ENCODE measurements around the gene SPATA17. TPM values are rescaled to one million over a fixed set of nuclear protein-coding genes. Genes with fewer than 3 reads are reported as not detected.

The SPATA17 gene
- total RNA-seq, 2 experiments from 2014 or later = not detected

DNA sequence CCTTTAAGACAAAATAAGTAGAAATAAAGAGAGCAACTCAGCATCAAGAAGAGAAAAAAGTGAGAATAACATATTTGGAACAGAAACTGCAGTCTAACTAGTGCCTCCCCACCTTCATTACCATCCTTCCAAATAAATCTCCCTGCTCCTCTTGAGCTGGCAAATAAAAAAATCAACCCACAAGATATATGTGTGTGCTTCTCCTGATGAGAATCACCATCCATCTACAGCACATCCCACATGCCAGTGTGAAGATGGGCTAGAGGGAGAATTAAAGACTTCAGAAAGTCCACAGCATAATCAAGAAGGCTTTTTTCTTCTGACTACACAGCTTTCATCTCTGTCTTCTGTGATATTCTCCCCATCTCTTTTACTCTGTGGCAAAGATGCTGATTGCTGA lies 244.1 kb downstream of the SPATA17 start:
- no peaks in the 10 kb centered on the region for H3K27me3 Mint-ChIP-seq
- no peak overlapping the region for H3K4me3 Mint-ChIP-seq
- peaks cover 3% of the 10 kb centered on the region for H3K9me3 Mint-ChIP-seq
- H3K27ac Mint-ChIP-seq = no peak overlapping the region
- POLR2A ChIA-PET = no interaction called here
- no peak for DNase-seq
- H3K36me3 Mint-ChIP-seq = no peaks in the 10 kb centered on the region
- intact Hi-C loops (cut with micrococcal nuclease) = no loop called here
- CTCF ChIA-PET = no interaction called here
- no peaks in the 10 kb centered on the region for H3K4me1 Mint-ChIP-seq (ENCODE audit: low read depth)

- DNase-seq = no peak
- ChIA-PET POLR2A (no interaction called here), CTCF (no interaction called here)
- Mint-ChIP-seq H3K27ac (no peak overlapping the region), H3K36me3 (no peaks in the 10 kb centered on the region), H3K27me3 (no peaks in the 10 kb centered on the region), H3K9me3 (peaks cover 3% of the 10 kb centered on the region), H3K4me3 (no peak overlapping the region), H3K4me1 (ENCODE audit: low read depth) (no peaks in the 10 kb centered on the region)
- intact Hi-C loops (cut with micrococcal nuclease) = no loop called here
Measured at GRCh38 chr1:217876401-217876800, 245.3 kb downstream of the SPATA17 start.

GRCh38 chr1:217876896-217877295 lies 245.8 kb downstream of the SPATA17 start:
- no peaks in the 10 kb centered on the region for H3K27me3 Mint-ChIP-seq
- H3K4me1 Mint-ChIP-seq (ENCODE audit: low read depth) = no peaks in the 10 kb centered on the region
- no peaks in the 10 kb centered on the region for H3K9me3 Mint-ChIP-seq
- ChIA-PET CTCF (no interaction called here), POLR2A (no interaction called here)
- H3K27ac Mint-ChIP-seq = no peak overlapping the region
- H3K4me3 Mint-ChIP-seq = no peak overlapping the region
- intact Hi-C loops (cut with micrococcal nuclease) = no loop called here
- no peaks in the 10 kb centered on the region for H3K36me3 Mint-ChIP-seq
- no peak for DNase-seq

DNA sequence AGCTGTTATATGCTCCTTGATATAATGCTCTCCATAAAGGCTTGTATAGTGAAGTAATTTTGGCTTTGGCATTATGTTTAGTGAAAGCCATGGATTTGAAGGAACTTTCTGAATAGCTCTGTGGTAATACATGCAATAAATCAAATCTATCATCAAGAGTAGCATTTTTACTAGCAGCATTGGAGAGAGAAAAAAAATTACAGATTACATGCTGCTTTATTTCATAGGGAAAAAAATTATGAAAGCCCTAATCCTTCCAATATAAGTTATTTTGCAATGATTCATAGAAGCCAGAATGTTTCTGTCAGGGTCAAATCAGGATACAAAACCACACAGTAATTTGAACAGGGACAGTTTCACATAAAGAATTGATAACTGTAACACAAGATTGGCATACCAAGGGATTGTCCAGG lies 250.0 kb downstream of the SPATA17 start:
- Mint-ChIP-seq H3K4me1 (ENCODE audit: low read depth) (no peaks in the 10 kb centered on the region), H3K27ac (no peak overlapping the region), H3K36me3 (no peaks in the 10 kb centered on the region), H3K4me3 (no peak overlapping the region), H3K27me3 (no peaks in the 10 kb centered on the region), H3K9me3 (no peaks in the 10 kb centered on the region)
- CTCF ChIA-PET = no interaction called here
- no peak for DNase-seq
- intact Hi-C loops (cut with micrococcal nuclease) = no loop called here
- POLR2A ChIA-PET = no interaction called here

DNA sequence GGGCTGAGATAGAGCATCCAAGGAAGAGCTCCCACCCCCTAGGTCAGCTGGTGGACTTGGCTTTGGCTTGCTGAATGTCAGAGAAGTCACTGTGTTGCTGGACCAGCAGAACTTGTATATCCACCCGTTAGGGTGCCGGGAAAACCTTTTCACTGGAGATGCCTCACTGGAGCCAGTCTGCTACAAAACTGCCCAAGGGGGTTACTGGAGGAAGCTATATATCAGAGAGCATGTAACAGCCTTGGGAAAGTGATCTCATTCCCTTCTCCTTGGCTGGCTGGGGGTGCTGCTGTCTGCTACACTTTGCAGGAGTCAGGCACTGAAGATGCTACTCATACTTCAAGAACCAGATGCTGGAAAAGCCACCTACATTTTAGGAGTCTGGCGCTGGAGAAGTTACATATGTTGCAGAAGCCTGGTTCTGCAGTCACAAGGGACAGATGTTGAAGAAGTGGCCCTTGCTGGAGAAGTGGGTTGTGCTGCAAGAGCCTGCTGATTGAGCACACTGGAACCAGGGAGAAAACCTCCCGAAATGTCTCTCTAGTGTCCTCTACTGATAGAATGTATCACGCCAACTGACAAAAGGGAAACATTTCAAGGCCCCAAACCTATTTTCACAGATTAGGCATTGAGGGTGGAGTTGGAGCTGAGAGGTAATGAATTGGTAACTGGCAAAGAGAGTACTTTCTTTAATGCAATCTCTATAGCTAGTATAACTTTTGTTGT lies 250.6 kb downstream of the SPATA17 start:
- no peak for DNase-seq
- no peak overlapping the region for H3K4me3 Mint-ChIP-seq
- H3K9me3 Mint-ChIP-seq = no peaks in the 10 kb centered on the region
- no peaks in the 10 kb centered on the region for H3K36me3 Mint-ChIP-seq
- ChIA-PET POLR2A (no interaction called here), CTCF (no interaction called here)
- H3K4me1 Mint-ChIP-seq (ENCODE audit: low read depth) = no peaks in the 10 kb centered on the region
- intact Hi-C loops (cut with micrococcal nuclease) = no loop called here
- H3K27ac Mint-ChIP-seq = no peak overlapping the region
- no peaks in the 10 kb centered on the region for H3K27me3 Mint-ChIP-seq

DNA sequence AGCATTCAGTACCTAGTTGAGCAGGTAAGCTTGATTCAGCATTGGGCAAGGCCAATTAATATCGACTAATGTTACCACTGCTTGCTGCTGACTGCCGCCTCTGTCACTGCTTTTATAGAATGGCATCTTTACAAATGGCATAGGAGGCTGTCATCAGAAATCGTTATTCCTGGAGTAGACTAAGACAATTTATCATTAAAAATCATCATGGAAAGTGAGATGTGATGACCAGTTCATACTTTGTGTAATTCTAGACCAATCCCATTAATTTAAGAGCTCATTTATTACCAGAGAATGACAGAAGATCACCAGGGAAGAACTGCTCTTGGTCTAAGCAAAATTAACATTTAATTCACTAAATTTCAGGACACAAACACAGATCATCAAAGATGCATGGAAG lies 254.0 kb downstream of the SPATA17 start:
- DNase-seq = no peak
- Mint-ChIP-seq H3K9me3 (no peaks in the 10 kb centered on the region), H3K4me3 (no peak overlapping the region), H3K27ac (no peak overlapping the region), H3K36me3 (no peaks in the 10 kb centered on the region), H3K27me3 (no peaks in the 10 kb centered on the region), H3K4me1 (ENCODE audit: low read depth) (no peaks in the 10 kb centered on the region)
- intact Hi-C loops (cut with micrococcal nuclease) = no loop called here
- POLR2A ChIA-PET = no interaction called here
- CTCF ChIA-PET = no interaction called here

DNA sequence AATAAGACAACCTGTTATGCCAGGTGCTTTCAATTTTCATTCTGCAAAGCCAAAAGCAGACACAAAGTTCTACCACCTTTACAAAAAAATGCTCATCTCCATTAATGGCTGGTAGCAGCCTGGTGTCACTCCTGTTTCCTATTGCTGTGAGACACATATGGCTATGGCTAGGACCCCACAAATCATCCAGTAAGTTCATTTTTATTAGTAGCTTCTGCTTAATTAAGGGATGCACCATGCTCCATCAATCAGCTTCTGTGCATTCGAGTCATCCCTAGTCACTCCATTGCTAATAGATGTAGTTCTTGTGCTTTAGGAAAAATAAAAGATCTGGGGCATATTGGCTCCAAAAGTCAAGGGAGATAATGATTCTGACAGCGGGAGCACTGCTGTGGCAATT lies 257.2 kb downstream of the SPATA17 start:
- no peaks in the 10 kb centered on the region for H3K4me1 Mint-ChIP-seq (ENCODE audit: low read depth)
- ChIA-PET POLR2A (no interaction called here), CTCF (no interaction called here)
- intact Hi-C loops (cut with micrococcal nuclease) = no loop called here
- no peak overlapping the region for H3K27ac Mint-ChIP-seq
- H3K27me3 Mint-ChIP-seq = no peaks in the 10 kb centered on the region
- H3K36me3 Mint-ChIP-seq = no peaks in the 10 kb centered on the region
- no peak for DNase-seq
- peaks cover 4% of the 10 kb centered on the region for H3K9me3 Mint-ChIP-seq
- H3K4me3 Mint-ChIP-seq = no peak overlapping the region

DNA sequence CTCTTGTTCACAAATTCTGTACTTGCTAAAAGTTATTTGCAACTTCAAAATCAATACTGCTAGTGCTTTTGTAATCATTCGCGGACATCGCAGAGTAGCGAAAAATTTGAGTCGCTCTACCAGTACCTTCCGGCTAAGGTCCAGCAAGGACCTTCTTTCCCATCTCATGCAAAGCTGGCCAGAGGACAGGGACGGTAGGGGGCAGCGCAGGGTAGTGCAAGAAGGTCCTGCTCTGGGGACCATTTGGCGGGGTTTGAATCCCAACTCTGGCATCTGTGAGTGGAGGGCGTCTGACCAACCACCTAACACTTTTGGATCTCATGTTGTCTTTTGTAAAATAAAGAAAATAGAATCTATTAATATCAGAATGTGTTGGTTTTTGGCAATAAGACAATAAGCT lies 258.3 kb downstream of the SPATA17 start:
- no peaks in the 10 kb centered on the region for H3K27me3 Mint-ChIP-seq
- no peaks in the 10 kb centered on the region for H3K36me3 Mint-ChIP-seq
- no peak for DNase-seq
- H3K9me3 Mint-ChIP-seq = peaks cover 4% of the 10 kb centered on the region
- ChIA-PET CTCF (no interaction called here), POLR2A (no interaction called here)
- no peak overlapping the region for H3K27ac Mint-ChIP-seq
- H3K4me3 Mint-ChIP-seq = no peak overlapping the region
- H3K4me1 Mint-ChIP-seq (ENCODE audit: low read depth) = no peaks in the 10 kb centered on the region
- intact Hi-C loops (cut with micrococcal nuclease) = no loop called here

DNA sequence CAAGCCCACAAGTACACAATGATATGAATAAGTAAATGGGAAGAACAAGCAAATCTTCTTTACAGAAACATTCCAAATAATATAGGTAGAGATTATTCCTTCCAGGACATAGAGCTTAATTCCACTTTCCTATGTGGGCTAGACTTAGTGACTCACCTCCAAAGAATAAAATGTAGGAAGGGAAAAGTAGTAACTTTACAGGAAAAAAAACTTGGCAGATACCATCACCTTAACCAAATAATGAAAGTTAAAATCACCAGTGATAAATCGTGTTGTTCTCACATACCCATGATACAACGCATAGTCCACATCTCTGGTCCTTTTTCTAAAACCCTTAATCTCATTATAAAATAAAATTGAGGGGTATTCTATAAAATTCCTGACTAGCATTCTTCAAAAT lies 260.8 kb downstream of the SPATA17 start:
- peaks cover 4% of the 10 kb centered on the region for H3K9me3 Mint-ChIP-seq
- H3K36me3 Mint-ChIP-seq = no peaks in the 10 kb centered on the region
- no peak overlapping the region for H3K4me3 Mint-ChIP-seq
- POLR2A ChIA-PET = no interaction called here
- no peaks in the 10 kb centered on the region for H3K4me1 Mint-ChIP-seq (ENCODE audit: low read depth)
- CTCF ChIA-PET = no interaction called here
- H3K27me3 Mint-ChIP-seq = no peaks in the 10 kb centered on the region
- no peak overlapping the region for H3K27ac Mint-ChIP-seq
- intact Hi-C loops (cut with micrococcal nuclease) = no loop called here
- no peak for DNase-seq

- no peaks in the 10 kb centered on the region for H3K36me3 Mint-ChIP-seq
- DNase-seq = no peak
- H3K27me3 Mint-ChIP-seq = no peaks in the 10 kb centered on the region
- POLR2A ChIA-PET = no interaction called here
- CTCF ChIA-PET = no interaction called here
- no peak overlapping the region for H3K27ac Mint-ChIP-seq
- H3K4me1 Mint-ChIP-seq (ENCODE audit: low read depth) = no peaks in the 10 kb centered on the region
- H3K4me3 Mint-ChIP-seq = no peak overlapping the region
- intact Hi-C loops (cut with micrococcal nuclease) = no loop called here
- H3K9me3 Mint-ChIP-seq = peaks cover 4% of the 10 kb centered on the region
Measured at GRCh38 chr1:217892750-217893149, 261.6 kb downstream of the SPATA17 start.

DNA sequence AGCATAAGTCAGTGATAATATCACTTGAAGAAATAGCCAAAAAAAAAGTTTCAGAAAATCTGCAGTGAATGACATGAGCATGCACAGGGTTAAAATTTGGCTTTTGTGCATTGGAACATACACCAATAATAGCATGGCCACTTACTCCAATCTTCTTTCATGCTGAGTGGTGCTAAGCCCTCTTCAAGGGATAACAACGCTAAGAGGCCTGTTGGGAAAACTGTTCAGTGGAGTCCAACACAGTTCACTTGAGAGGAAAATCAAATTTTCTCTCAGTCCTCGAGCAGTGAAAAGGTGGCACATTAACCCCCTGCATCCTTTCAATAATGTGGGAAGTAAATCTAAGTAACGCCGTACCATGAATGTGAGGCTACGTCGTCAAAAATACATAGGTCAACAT lies 264.7 kb downstream of the SPATA17 start:
- POLR2A ChIA-PET = no interaction called here

GRCh38 chr1:217896490-217896889 lies 265.3 kb downstream of the SPATA17 start:
- POLR2A ChIA-PET = no interaction called here
- no peaks in the 10 kb centered on the region for H3K36me3 Mint-ChIP-seq
- CTCF ChIA-PET = no interaction called here
- H3K27ac Mint-ChIP-seq = no peak overlapping the region
- no peaks in the 10 kb centered on the region for H3K27me3 Mint-ChIP-seq
- H3K4me3 Mint-ChIP-seq = no peak overlapping the region
- H3K9me3 Mint-ChIP-seq = peaks cover 3% of the 10 kb centered on the region
- intact Hi-C loops (cut with micrococcal nuclease) = no loop called here
- H3K4me1 Mint-ChIP-seq (ENCODE audit: low read depth) = no peaks in the 10 kb centered on the region
- DNase-seq = no peak

More for the DNA sequence above, 264.7 kb downstream of the SPATA17 start:
- Mint-ChIP-seq H3K27me3 (no peaks in the 10 kb centered on the region), H3K27ac (no peak overlapping the region), H3K4me1 (ENCODE audit: low read depth) (no peaks in the 10 kb centered on the region), H3K36me3 (no peaks in the 10 kb centered on the region), H3K9me3 (peaks cover 3% of the 10 kb centered on the region), H3K4me3 (no peak overlapping the region)
- no peak for DNase-seq
- CTCF ChIA-PET = no interaction called here
- intact Hi-C loops (cut with micrococcal nuclease) = no loop called here

- no peak overlapping the region for H3K4me3 Mint-ChIP-seq
- DNase-seq = no peak
- no peaks in the 10 kb centered on the region for H3K4me1 Mint-ChIP-seq (ENCODE audit: low read depth)
- POLR2A ChIA-PET = no interaction called here
- H3K9me3 Mint-ChIP-seq = peaks cover 3% of the 10 kb centered on the region
- no peaks in the 10 kb centered on the region for H3K36me3 Mint-ChIP-seq
- H3K27ac Mint-ChIP-seq = no peak overlapping the region
- intact Hi-C loops (cut with micrococcal nuclease) = no loop called here
- H3K27me3 Mint-ChIP-seq = no peaks in the 10 kb centered on the region
- CTCF ChIA-PET = no interaction called here
Measured at GRCh38 chr1:217897100-217897499, 266.0 kb downstream of the SPATA17 start.

GRCh38 chr1:217899614-217900013 lies 268.5 kb downstream of the SPATA17 start:
- CTCF ChIA-PET = no interaction called here
- POLR2A ChIA-PET = no interaction called here
- H3K4me3 Mint-ChIP-seq = no peak overlapping the region

More at GRCh38 chr1:217899614-217900013, 268.5 kb downstream of the SPATA17 start:
- no peaks in the 10 kb centered on the region for H3K4me1 Mint-ChIP-seq (ENCODE audit: low read depth)
- peaks cover 3% of the 10 kb centered on the region for H3K9me3 Mint-ChIP-seq
- DNase-seq = no peak
- intact Hi-C loops (cut with micrococcal nuclease) = no loop called here
- no peaks in the 10 kb centered on the region for H3K27me3 Mint-ChIP-seq
- no peak overlapping the region for H3K27ac Mint-ChIP-seq
- no peaks in the 10 kb centered on the region for H3K36me3 Mint-ChIP-seq
